HUES6 (cell line): ENCODE data around the gene SUFU.

Experiments used
- H3K27ac ChIP-seq: 2 replicates; pipeline ENCODE4 v1.7.0; 2013; ENCODE audit warnings: low read depth, mild to moderate bottlenecking, low read length, inconsistent platforms
- H3K27me3 ChIP-seq: 2 replicates; pipeline ENCODE4 v1.6.1; 2013; ENCODE audit warnings: low read length; ENCODE audit not compliant: control insufficient read depth, insufficient read depth
- H3K36me3 ChIP-seq: 2 replicates; pipeline ENCODE4 v1.6.1; 2013; ENCODE audit warnings: low read length; ENCODE audit not compliant: control insufficient read depth, insufficient read depth
- H3K4me1 ChIP-seq: 2 replicates; pipeline ENCODE4 v1.6.1; 2013; ENCODE audit warnings: low read length; ENCODE audit not compliant: control insufficient read depth, insufficient read depth
- H3K4me3 ChIP-seq: 2 replicates; pipeline ENCODE4 v1.5.1; 2013; ENCODE audit warnings: low read depth, low read length
- H3K9ac ChIP-seq: one replicate; pipeline ENCODE4 v1.6.1; 2013; ENCODE audit warnings: mild to moderate bottlenecking, low read length
- H3K9me3 ChIP-seq: 2 replicates; pipeline ENCODE4 v1.6.1; 2013; ENCODE audit warnings: low read depth, low read length; ENCODE audit not compliant: control insufficient read depth, insufficient read depth

SUFU gene

DNA sequence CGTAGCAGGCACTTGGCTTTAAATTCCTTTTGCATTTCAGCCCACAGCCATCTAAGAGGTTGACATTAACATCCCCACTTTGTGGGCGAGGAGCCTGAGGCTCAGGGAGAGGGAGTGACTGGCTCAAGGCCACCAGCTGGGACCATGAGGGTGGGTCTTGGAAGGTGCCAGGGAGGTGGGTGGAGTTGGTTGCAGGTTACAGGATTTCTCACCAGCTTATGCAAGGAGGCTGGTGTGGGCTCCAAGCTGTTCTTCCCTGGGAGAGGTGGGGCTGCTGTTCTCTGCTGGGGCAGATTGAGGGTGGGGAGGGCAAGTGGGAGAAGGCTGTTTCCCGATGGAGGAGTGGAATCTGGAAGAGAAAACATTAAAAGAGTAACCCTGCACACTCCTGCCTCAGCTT, 38.3 kb upstream of the SUFU start:
- peaks cover 32% of the 10 kb centered on the region for H3K4me1 ChIP-seq
- H3K36me3 ChIP-seq: no peaks in the 10 kb centered on the region; the same call in 1 of the 2 replicates
- H3K27me3 ChIP-seq: peaks cover 6% of the 10 kb centered on the region; the same call in 1 of the 2 replicates
- H3K27ac ChIP-seq: no peak overlapping the region
- no peak overlapping the region for H3K9ac ChIP-seq
- no peaks in the 10 kb centered on the region for H3K9me3 ChIP-seq
- H3K4me3 ChIP-seq: no peak overlapping the region

- H3K36me3 ChIP-seq: no peaks in the 10 kb centered on the region; the same call in 1 of the 2 replicates
- no peak overlapping the region for H3K27ac ChIP-seq
- peaks cover 1% of the 10 kb centered on the region; the same call in 1 of the 2 replicates for H3K27me3 ChIP-seq
- H3K4me3 ChIP-seq: no peak overlapping the region
- no peaks in the 10 kb centered on the region for H3K9me3 ChIP-seq
- H3K9ac ChIP-seq: no peak overlapping the region
- peaks cover 16% of the 10 kb centered on the region for H3K4me1 ChIP-seq
Observed at GRCh38 chr10:102467318-102467717, 36.5 kb upstream of the SUFU start.

- Histone ChIP-seq H3K27ac (no peak overlapping the region), H3K27me3 (no peaks in the 10 kb centered on the region), H3K9me3 (no peaks in the 10 kb centered on the region), H3K36me3 (no peaks in the 10 kb centered on the region; the same call in 1 of the 2 replicates), H3K9ac (no peak overlapping the region), H3K4me1 (peaks cover 10% of the 10 kb centered on the region; the same call in 1 of the 2 replicates), H3K4me3 (no peak overlapping the region)
Observed at GRCh38 chr10:102467971-102468438, 35.8 kb upstream of the SUFU start.

- H3K4me3 ChIP-seq: no peak overlapping the region
- no peaks in the 10 kb centered on the region; the same call in 1 of the 2 replicates for H3K36me3 ChIP-seq
- no peaks in the 10 kb centered on the region for H3K9me3 ChIP-seq
- no peak overlapping the region for H3K9ac ChIP-seq
- no peaks in the 10 kb centered on the region for H3K27me3 ChIP-seq
- H3K27ac ChIP-seq: no peak overlapping the region
- H3K4me1 ChIP-seq: peaks cover 6% of the 10 kb centered on the region; the same call in 1 of the 2 replicates
Observed at GRCh38 chr10:102468683-102469082, 35.1 kb upstream of the SUFU start.

DNA sequence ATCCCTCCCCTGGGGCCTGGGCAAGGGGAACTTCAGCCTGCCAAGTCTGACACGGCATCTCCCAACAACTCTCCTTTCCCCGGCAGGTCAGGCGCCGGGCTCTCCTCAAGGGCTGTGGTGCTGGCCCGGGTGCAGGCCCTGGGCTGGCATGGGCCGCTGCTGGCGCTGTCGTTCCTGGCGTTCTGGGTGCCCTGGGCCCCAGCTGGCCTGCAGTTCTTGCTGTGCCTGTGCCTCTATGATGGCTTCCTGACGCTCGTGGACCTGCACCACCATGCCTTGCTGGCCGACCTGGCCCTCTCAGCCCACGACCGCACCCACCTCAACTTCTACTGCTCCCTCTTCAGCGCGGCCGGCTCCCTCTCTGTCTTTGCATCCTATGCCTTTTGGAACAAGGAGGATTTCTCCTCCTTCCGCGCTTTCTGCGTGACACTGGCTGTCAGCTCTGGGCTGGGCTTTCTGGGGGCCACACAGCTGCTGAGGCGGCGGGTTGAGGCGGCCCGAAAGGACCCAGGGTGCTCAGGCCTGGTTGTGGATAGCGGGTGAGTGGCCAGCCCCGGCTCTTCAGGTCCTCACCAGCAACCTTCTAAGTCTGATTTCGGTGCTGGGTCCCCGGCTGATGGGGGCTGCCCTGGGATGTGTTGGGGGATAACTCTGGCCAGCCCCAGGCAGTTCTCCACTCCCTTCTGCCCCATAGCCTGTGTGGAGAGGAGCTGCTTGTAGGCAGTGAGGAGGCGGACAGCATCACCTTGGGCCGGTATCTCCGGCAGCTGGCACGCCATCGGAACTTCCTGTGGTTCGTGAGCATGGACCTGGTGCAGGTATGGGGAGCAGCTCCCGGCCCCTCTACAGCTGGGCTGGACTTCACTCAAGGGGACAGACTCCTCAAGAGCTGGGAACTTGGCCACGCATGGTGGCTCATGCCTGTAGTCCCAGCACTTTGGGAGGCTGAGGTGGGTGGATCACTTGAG, 32.9 kb upstream of the SUFU start:
- no peak overlapping the region for H3K9ac ChIP-seq
- peaks cover 2% of the 10 kb centered on the region; the same call in 1 of the 2 replicates for H3K4me1 ChIP-seq
- no peaks in the 10 kb centered on the region for H3K27me3 ChIP-seq
- H3K36me3 ChIP-seq: peaks cover 4% of the 10 kb centered on the region; the same call in 1 of the 2 replicates
- no peak overlapping the region for H3K27ac ChIP-seq
- H3K4me3 ChIP-seq: no peak overlapping the region
- no peaks in the 10 kb centered on the region for H3K9me3 ChIP-seq

DNA sequence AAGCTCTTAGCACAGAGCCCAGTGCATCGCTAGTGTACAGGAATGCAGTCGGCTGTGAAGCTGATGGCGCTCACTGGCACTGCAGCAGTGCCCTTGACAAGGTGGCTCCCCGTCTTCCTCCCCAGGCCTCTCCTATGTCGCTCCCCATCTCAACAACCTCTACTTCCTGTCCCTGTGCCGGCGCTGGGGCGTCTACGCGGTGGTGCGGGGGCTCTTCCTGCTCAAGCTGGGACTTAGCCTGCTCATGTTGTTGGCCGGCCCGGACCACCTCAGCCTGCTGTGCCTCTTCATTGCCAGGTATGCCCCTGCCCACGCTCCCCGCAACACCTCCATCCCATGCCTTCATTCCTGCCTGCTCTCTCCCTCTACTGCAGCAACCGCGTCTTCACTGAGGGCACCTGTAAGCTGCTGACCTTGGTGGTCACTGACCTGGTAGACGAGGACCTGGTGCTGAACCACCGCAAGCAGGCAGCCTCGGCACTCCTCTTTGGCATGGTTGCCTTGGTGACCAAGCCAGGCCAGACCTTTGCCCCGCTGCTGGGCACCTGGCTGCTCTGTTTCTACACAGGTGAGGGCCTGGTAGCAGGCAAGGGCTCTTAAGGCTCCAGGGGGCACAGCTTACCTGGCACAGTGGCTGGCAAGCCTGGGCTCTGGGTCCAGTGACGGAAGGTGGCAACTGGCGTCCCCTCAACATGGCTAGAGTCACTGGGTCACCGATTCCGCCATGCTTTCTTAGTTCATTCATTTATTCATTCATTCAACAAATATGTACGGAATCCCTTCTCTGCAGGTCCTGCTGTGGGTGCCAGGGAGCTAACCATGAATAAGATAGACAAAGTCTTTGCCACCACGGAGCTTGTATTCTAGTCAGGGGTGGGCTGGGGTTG, 30.1 kb upstream of the SUFU start:
- Histone ChIP-seq H3K4me3 (no peak overlapping the region), H3K9ac (no peak overlapping the region)

GRCh38 chr10:102475451-102476040, 28.2 kb upstream of the SUFU start:
- Histone ChIP-seq H3K9me3 (no peaks in the 10 kb centered on the region), H3K36me3 (peaks cover 16% of the 10 kb centered on the region), H3K4me1 (no peaks in the 10 kb centered on the region), H3K27ac (no peak overlapping the region), H3K9ac (no peak overlapping the region), H3K4me3 (no peak overlapping the region), H3K27me3 (no peaks in the 10 kb centered on the region)

More for the DNA sequence above, 30.1 kb upstream of the SUFU start:
- Histone ChIP-seq H3K9me3 (no peaks in the 10 kb centered on the region), H3K36me3 (peaks cover 7% of the 10 kb centered on the region), H3K4me1 (no peaks in the 10 kb centered on the region), H3K27me3 (no peaks in the 10 kb centered on the region), H3K27ac (no peak overlapping the region)

GRCh38 chr10:102476466-102477141, 27.2 kb upstream of the SUFU start:
- Histone ChIP-seq H3K9ac (no peak overlapping the region), H3K4me3 (no peak overlapping the region), H3K4me1 (no peaks in the 10 kb centered on the region), H3K27ac (no peak overlapping the region), H3K9me3 (no peaks in the 10 kb centered on the region), H3K36me3 (peaks cover 27% of the 10 kb centered on the region), H3K27me3 (no peaks in the 10 kb centered on the region)

GRCh38 chr10:102479651-102480050, 24.1 kb upstream of the SUFU start:
- Histone ChIP-seq H3K4me3 (no peak overlapping the region), H3K9me3 (no peaks in the 10 kb centered on the region), H3K27ac (no peak overlapping the region), H3K9ac (no peak overlapping the region), H3K4me1 (no peaks in the 10 kb centered on the region), H3K36me3 (peaks cover 58% of the 10 kb centered on the region), H3K27me3 (no peaks in the 10 kb centered on the region)

GRCh38 chr10:102480396-102480795, 23.4 kb upstream of the SUFU start:
- no peak overlapping the region for H3K4me3 ChIP-seq
- no peaks in the 10 kb centered on the region for H3K4me1 ChIP-seq
- no peak overlapping the region for H3K9ac ChIP-seq
- no peaks in the 10 kb centered on the region for H3K9me3 ChIP-seq
- H3K27ac ChIP-seq: no peak overlapping the region
- peaks cover 62% of the 10 kb centered on the region for H3K36me3 ChIP-seq
- no peaks in the 10 kb centered on the region for H3K27me3 ChIP-seq
